ENCODE data around the gene ZBTB2. TPM values are rescaled to one million over a fixed set of nuclear protein-coding genes. Genes with fewer than 3 reads are reported as not detected.
"Not testable (repeated sequence)": the region's sequence is repeated elsewhere in the genome, so short reads cannot be mapped to it uniquely, and the experiment has no call there.

ZBTB2 gene
- total and polyA plus RNA-seq, 7 experiments from 2014 or later, result 13.8 to 26.7 (median 25.5) TPM

DNA sequence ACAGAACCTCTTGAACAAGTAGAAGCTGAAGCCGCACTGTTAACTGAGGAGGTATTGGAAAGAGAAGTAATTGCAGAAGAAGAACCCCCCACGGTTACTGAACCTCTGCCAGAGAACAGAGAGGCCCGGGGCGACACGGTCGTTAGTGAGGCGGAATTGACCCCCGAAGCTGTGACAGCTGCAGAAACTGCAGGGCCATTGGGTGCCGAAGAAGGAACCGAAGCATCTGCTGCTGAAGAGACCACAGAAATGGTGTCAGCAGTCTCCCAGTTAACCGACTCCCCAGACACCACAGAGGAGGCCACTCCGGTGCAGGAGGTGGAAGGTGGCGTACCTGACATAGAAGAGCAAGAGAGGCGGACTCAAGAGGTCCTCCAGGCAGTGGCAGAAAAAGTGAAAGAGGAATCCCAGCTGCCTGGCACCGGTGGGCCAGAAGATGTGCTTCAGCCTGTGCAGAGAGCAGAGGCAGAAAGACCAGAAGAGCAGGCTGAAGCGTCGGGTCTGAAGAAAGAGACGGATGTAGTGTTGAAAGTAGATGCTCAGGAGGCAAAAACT, 40.1 kb downstream of the ZBTB2 start:
- POLR2A ChIA-PET, result no interaction called here
- no peak overlapping the region for H3K27ac ChIP-seq (ENCODE audit: low read depth, low read length)
- H3K4me1 ChIP-seq (ENCODE audit: control insufficient read depth in 2 of 2, insufficient read depth in 2 of 2, low read length in 2 of 2), result no peaks in the 10 kb centered on the region
- Mint-ChIP-seq H3K27me3 (peaks cover 0 to 3% (median 0%) of the 10 kb centered on the region in 5 donors), H3K36me3 (peaks cover 0 to 9% (median 5%) of the 10 kb centered on the region in 5 donors), H3K4me1 (peaks cover 0 to 6% (median 0%) of the 10 kb centered on the region in 7 donors), H3K9me3 (no peaks in the 10 kb centered on the region), H3K4me3 (no peak overlapping the region), H3K27ac (no peak overlapping the region)
- no peaks in the 10 kb centered on the region for H3K36me3 ChIP-seq (ENCODE audit: control insufficient read depth in 2 of 3, insufficient read depth in 3 of 3, low read length in 3 of 3)
- ATAC-seq (no peak), DNase-seq (no peak)
- H3K9me3 ChIP-seq (ENCODE audit: control insufficient read depth in 2 of 3, low read length in 3 of 3), result no peaks in the 10 kb centered on the region
- intact Hi-C loops (cut with micrococcal nuclease), result no loop called here
- CTCF ChIA-PET, result interaction anchor here (1.3 to 1.4 kb wide), 2 partner anchors 125 to 128 kb away, joined by 3 to 4 read pairs; no protein-coding TSS in a partner anchor
- H3K27me3 ChIP-seq (ENCODE audit: control insufficient read depth in 2 of 2, insufficient read depth in 2 of 2, low read length in 2 of 2), result no peaks in the 10 kb centered on the region
- H3K4me3 ChIP-seq (ENCODE audit: low read length), result no peak overlapping the region

DNA sequence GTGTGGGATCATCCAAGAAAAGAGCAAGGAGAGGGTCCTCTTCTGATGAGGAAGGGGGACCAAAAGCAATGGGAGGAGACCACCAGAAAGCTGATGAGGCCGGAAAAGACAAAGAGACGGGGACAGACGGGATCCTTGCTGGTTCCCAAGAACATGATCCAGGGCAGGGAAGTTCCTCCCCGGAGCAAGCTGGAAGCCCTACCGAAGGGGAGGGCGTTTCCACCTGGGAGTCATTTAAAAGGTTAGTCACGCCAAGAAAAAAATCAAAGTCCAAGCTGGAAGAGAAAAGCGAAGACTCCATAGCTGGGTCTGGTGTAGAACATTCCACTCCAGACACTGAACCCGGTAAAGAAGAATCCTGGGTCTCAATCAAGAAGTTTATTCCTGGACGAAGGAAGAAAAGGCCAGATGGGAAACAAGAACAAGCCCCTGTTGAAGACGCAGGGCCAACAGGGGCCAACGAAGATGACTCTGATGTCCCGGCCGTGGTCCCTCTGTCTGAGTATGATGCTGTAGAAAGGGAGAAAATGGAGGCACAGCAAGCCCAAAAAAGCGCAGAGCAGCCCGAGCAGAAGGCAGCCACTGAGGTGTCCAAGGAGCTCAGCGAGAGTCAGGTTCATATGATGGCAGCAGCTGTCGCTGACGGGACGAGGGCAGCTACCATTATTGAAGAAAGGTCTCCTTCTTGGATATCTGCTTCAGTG, 40.8 kb downstream of the ZBTB2 start:
- Histone ChIP-seq H3K27ac (ENCODE audit: low read depth, low read length) (no peak overlapping the region), H3K36me3 (ENCODE audit: control insufficient read depth in 2 of 3, insufficient read depth in 3 of 3, low read length in 3 of 3) (no peaks in the 10 kb centered on the region), H3K4me1 (ENCODE audit: control insufficient read depth in 2 of 2, insufficient read depth in 2 of 2, low read length in 2 of 2) (no peaks in the 10 kb centered on the region), H3K4me3 (ENCODE audit: low read length) (no peak overlapping the region), H3K9me3 (ENCODE audit: control insufficient read depth in 2 of 3, low read length in 3 of 3) (no peaks in the 10 kb centered on the region), H3K27me3 (ENCODE audit: control insufficient read depth in 2 of 2, insufficient read depth in 2 of 2, low read length in 2 of 2) (no peaks in the 10 kb centered on the region)
- no peak overlapping the region for H3K4me3 Mint-ChIP-seq
- H3K36me3 Mint-ChIP-seq, result peaks cover 0 to 9% (median 5%) of the 10 kb centered on the region in 5 donors
- intact Hi-C loops (cut with micrococcal nuclease), result no loop called here
- H3K27me3 Mint-ChIP-seq, result peaks cover 0 to 3% (median 0%) of the 10 kb centered on the region in 5 donors
- ATAC-seq, result no peak
- POLR2A ChIA-PET, result no interaction called here
- peaks cover 0 to 6% (median 0%) of the 10 kb centered on the region in 7 donors for H3K4me1 Mint-ChIP-seq
- no peak overlapping the region for H3K27ac Mint-ChIP-seq
- CTCF ChIA-PET, result interaction anchor here (0.6 to 1.4 kb wide), 4 partner anchors 91 to 856 kb away, joined by 3 to 5 read pairs (median 4); no protein-coding TSS in a partner anchor
- no peaks in the 10 kb centered on the region for H3K9me3 Mint-ChIP-seq
- no peak for DNase-seq

DNA sequence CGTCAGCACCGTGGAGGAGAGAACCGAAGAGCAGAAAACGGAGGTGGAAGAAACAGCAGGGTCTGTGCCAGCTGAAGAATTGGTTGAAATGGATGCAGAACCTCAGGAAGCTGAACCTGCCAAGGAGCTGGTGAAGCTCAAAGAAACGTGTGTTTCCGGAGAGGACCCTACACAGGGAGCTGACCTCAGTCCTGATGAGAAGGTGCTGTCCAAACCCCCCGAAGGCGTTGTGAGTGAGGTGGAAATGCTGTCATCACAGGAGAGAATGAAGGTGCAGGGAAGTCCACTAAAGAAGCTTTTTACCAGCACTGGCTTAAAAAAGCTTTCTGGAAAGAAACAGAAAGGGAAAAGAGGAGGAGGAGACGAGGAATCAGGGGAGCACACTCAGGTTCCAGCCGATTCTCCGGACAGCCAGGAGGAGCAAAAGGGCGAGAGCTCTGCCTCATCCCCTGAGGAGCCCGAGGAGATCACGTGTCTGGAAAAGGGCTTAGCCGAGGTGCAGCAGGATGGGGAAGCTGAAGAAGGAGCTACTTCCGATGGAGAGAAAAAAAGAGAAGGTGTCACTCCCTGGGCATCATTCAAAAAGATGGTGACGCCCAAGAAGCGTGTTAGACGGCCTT, 41.6 kb downstream of the ZBTB2 start:
- Histone ChIP-seq H3K27me3 (ENCODE audit: control insufficient read depth in 2 of 2, insufficient read depth in 2 of 2, low read length in 2 of 2) (no peaks in the 10 kb centered on the region), H3K36me3 (ENCODE audit: control insufficient read depth in 2 of 3, insufficient read depth in 3 of 3, low read length in 3 of 3) (no peaks in the 10 kb centered on the region), H3K27ac (ENCODE audit: low read depth, low read length) (no peak overlapping the region), H3K9me3 (ENCODE audit: control insufficient read depth in 2 of 3, low read length in 3 of 3) (no peaks in the 10 kb centered on the region), H3K4me3 (ENCODE audit: low read length) (no peak overlapping the region), H3K4me1 (ENCODE audit: control insufficient read depth in 2 of 2, insufficient read depth in 2 of 2, low read length in 2 of 2) (no peaks in the 10 kb centered on the region)
- Mint-ChIP-seq H3K27ac (no peak overlapping the region), H3K36me3 (peaks cover 0 to 9% (median 5%) of the 10 kb centered on the region in 5 donors), H3K4me1 (peaks cover 0 to 2% (median 0%) of the 10 kb centered on the region in 7 donors), H3K27me3 (peaks cover 0 to 3% (median 0%) of the 10 kb centered on the region in 5 donors), H3K9me3 (no peaks in the 10 kb centered on the region), H3K4me3 (no peak overlapping the region)
- intact Hi-C loops (cut with micrococcal nuclease), result no loop called here
- no peak for DNase-seq
- POLR2A ChIA-PET, result no interaction called here
- CTCF ChIA-PET, result interaction anchor here (0.9 to 1.4 kb wide), 4 partner anchors 25 to 129 kb away, joined by 3 to 4 read pairs (median 3); no protein-coding TSS in a partner anchor
- ATAC-seq, result no peak

DNA sequence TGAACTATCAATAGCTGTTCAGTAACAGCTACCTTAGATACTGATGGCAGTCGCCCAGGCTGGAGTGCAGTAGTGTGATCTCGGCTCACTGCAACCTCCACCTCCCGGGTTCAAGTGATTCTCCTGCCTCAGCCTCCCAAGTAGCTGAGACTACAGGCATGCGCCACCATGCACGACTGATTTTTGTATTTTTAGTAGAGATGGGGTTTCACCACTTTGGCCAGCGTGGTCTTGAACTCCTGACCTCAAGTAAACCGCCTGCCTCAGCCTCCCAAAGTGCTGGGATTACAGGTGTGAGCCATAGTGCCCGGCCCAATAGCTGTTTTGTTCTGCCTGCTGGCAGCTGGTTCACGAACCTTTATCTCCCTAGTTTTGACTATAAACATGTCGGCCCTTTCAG, 48.6 kb downstream of the ZBTB2 start:
- intact Hi-C loops (cut with micrococcal nuclease); H3K36me3 Mint-ChIP-seq; H3K9me3 ChIP-seq (ENCODE audit: control insufficient read depth in 2 of 3, low read length in 3 of 3); H3K4me3 Mint-ChIP-seq; H3K9me3 Mint-ChIP-seq; H3K27me3 ChIP-seq (ENCODE audit: control insufficient read depth in 2 of 2, insufficient read depth in 2 of 2, low read length in 2 of 2); POLR2A ChIA-PET; H3K27ac Mint-ChIP-seq; H3K27ac ChIP-seq (ENCODE audit: low read depth, low read length); CTCF ChIA-PET; DNase-seq; H3K4me3 ChIP-seq (ENCODE audit: low read length); H3K4me1 ChIP-seq (ENCODE audit: control insufficient read depth in 2 of 2, insufficient read depth in 2 of 2, low read length in 2 of 2); H3K27me3 Mint-ChIP-seq; ATAC-seq; H3K4me1 Mint-ChIP-seq; H3K36me3 ChIP-seq (ENCODE audit: control insufficient read depth in 2 of 3, insufficient read depth in 3 of 3, low read length in 3 of 3): not testable (repeated sequence)

DNA sequence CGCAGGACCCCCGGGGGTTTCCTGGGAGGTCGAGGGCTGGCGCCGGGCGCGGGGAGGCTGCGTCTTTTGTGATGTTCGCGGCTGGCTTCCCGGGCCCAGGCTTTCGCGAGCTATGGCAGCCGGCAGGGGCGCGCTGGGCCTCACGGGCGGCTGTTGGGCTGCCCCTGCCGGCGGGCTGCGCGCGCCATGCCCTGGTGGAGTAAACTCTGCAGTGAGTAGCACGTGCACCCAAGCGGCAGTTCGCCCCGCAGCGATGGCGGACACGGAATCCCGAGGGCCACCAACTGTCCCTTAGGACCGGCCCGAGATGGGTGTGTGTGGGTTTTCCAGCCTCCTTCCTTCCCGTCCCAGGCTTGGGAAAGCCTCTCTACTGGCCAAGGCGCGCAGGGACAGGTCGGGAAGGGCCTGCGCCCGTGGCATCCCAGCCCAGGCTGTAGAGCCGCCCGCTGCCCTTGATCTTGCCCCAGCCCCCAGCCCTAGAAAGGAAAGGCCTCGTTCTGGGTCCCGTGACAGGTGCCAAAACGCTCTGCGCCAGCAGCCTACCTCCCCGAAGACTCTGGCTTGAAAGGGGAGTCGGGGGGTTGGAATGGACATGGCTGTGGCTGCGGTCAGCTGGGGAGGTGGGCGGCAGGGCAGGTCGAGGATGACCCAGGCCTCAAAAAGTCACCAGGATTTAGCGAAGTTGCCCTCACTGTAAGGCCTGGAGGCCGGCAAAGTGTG, 49.7 kb downstream of the ZBTB2 start:
- ATAC-seq (no peak), DNase-seq (no peak)
- Histone ChIP-seq H3K36me3 (ENCODE audit: control insufficient read depth in 2 of 3, insufficient read depth in 3 of 3, low read length in 3 of 3) (no peaks in the 10 kb centered on the region), H3K4me1 (ENCODE audit: control insufficient read depth in 2 of 2, insufficient read depth in 2 of 2, low read length in 2 of 2) (no peaks in the 10 kb centered on the region), H3K4me3 (ENCODE audit: low read length) (no peak overlapping the region), H3K9me3 (ENCODE audit: control insufficient read depth in 2 of 3, low read length in 3 of 3) (no peaks in the 10 kb centered on the region), H3K27me3 (ENCODE audit: control insufficient read depth in 2 of 2, insufficient read depth in 2 of 2, low read length in 2 of 2) (no peaks in the 10 kb centered on the region), H3K27ac (ENCODE audit: low read depth, low read length) (no peak overlapping the region)
- POLR2A ChIA-PET, result no interaction called here
- CTCF ChIA-PET, result no interaction called here
- Mint-ChIP-seq H3K36me3 (no peaks in the 10 kb centered on the region), H3K27me3 (peaks cover 0 to 3% (median 0%) of the 10 kb centered on the region in 5 donors), H3K9me3 (no peaks in the 10 kb centered on the region), H3K4me3 (no peak overlapping the region), H3K27ac (no peak overlapping the region), H3K4me1 (no peaks in the 10 kb centered on the region)
- intact Hi-C loops (cut with micrococcal nuclease), result no loop called here

DNA sequence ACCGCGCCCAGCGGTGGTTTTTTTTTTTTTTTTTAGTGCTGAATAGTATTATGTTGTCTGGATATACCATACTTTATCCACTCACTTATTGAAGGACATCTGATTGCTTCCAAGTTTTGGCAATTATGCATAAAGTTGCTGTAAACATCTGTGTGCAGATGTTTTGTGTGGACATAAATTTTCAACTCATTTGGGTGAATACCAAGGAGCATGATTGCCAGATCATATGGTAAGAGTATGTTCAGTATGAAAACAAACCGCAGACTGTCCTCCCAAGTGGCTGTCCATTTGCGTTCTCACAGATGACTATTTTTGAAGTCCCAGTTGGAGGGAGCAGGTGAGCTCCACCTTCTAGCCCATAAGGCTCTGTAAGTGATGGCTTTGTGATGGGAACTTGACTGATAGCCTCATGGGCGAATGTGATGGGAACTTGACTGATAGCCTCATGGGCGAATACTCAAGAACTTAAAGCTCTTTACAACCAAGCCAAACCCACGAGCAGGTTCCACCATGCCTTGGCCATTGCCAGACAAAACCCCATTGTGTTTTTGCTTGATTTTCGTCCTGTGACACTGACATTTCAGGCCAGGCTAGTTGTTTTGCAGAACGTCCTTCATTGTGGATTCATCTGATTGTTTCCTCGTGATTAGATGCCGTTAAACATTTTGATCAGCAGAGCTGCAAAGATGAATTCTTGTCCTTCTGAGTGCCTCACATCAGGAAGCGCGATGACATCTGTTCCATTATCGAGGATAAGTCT, 51.0 kb downstream of the ZBTB2 start:
- DNase-seq, result no peak
- H3K4me1 ChIP-seq (ENCODE audit: control insufficient read depth in 2 of 2, insufficient read depth in 2 of 2, low read length in 2 of 2), result no peaks in the 10 kb centered on the region
- no peaks in the 10 kb centered on the region for H3K27me3 ChIP-seq (ENCODE audit: control insufficient read depth in 2 of 2, insufficient read depth in 2 of 2, low read length in 2 of 2)
- no peak for ATAC-seq
- no peaks in the 10 kb centered on the region for H3K36me3 Mint-ChIP-seq
- H3K9me3 Mint-ChIP-seq, result no peaks in the 10 kb centered on the region
- ChIA-PET POLR2A (no interaction called here), CTCF (no interaction called here)
- no peaks in the 10 kb centered on the region for H3K4me1 Mint-ChIP-seq
- H3K36me3 ChIP-seq (ENCODE audit: control insufficient read depth in 2 of 3, insufficient read depth in 3 of 3, low read length in 3 of 3), result no peaks in the 10 kb centered on the region
- no peak overlapping the region for H3K27ac ChIP-seq (ENCODE audit: low read depth, low read length)
- peaks cover 0 to 3% (median 0%) of the 10 kb centered on the region in 5 donors for H3K27me3 Mint-ChIP-seq
- H3K9me3 ChIP-seq (ENCODE audit: control insufficient read depth in 2 of 3, low read length in 3 of 3), result no peaks in the 10 kb centered on the region
- no peak overlapping the region for H3K27ac Mint-ChIP-seq
- no peak overlapping the region for H3K4me3 Mint-ChIP-seq
- H3K4me3 ChIP-seq (ENCODE audit: low read length), result no peak overlapping the region
- intact Hi-C loops (cut with micrococcal nuclease), result no loop called here
